Activated T-cell treated with anti-CD3 and anti-CD28 coated beads, Interleukin-2, amount 50 U/mL, for 24 hours (primary cell): Measurements from ENCODE around the gene CCDC89.

Source experiments
- DNase-seq: peaks from one replicate; pipeline ENCODE4 v3.0.0-alpha.2; 2020
- H3K27ac Mint-ChIP-seq: 2 replicates; pipeline ENCODE4 v1.8.0; 2020; ENCODE audit warnings: mild to moderate bottlenecking, mixed read lengths
- H3K27me3 Mint-ChIP-seq: 2 replicates; pipeline ENCODE4 v1.8.0; 2020; ENCODE audit warnings: mixed read lengths
- H3K36me3 Mint-ChIP-seq: 2 replicates; pipeline ENCODE4 v1.8.0; 2020; ENCODE audit warnings: low read depth, mixed read lengths
- H3K4me1 Mint-ChIP-seq: 2 replicates; pipeline ENCODE4 v1.8.0; 2020; ENCODE audit warnings: low read depth, mixed read lengths
- H3K4me3 Mint-ChIP-seq: 2 replicates; pipeline ENCODE4 v1.8.0; 2020; ENCODE audit warnings: mild to moderate bottlenecking, moderate library complexity, mixed read lengths
- H3K9me3 Mint-ChIP-seq: 2 replicates; pipeline ENCODE4 v1.8.0; 2020; ENCODE audit warnings: mixed read lengths

The CCDC89 gene

DNA sequence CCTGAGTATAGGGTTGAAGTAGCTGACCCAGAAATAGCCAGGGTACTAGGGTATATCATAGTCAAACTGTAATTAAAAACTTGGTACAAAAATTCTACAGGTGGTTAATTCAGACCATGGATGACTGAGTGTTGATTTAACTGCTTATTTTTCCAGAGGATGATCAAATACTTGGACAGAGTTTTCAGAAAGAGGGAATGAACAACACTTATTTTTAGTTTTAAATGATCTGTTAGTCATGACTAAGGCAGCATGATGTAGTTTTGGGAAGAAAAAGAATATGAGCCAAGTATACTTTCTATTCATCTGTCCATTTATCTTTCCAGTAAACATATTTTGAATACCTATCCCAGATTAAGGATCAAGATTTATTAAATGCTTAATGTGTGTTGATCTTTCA is 19.8 kb upstream of the CCDC89 start:
- peaks cover 4% of the 10 kb centered on the region for H3K36me3 Mint-ChIP-seq
- no peaks in the 10 kb centered on the region for H3K27me3 Mint-ChIP-seq
- H3K4me3 Mint-ChIP-seq, result no peak overlapping the region
- no peaks in the 10 kb centered on the region for H3K9me3 Mint-ChIP-seq
- no peak for DNase-seq
- H3K4me1 Mint-ChIP-seq, result peaks cover 2% of the 10 kb centered on the region
- H3K27ac Mint-ChIP-seq, result no peak overlapping the region

DNA sequence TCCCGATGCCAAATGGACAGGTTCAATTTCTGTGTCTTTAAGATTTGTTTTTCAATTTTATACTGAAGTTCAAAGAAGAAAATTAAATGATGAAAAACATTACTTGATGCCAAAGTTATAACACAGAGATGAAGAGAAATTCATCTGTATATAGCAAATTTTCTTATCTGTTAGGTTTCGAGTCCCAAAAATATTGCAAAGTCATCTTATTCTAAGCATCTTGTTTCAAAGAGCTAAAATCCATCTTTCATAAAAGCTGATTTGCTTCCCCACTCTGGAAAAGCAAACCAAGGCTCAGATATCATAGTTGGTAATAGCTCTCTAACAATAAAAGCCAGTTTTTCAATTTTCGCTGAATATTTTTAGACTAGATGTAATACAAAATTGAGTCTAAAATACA is 19.0 kb upstream of the CCDC89 start:
- Mint-ChIP-seq H3K27me3 (no peaks in the 10 kb centered on the region), H3K36me3 (peaks cover 4% of the 10 kb centered on the region), H3K4me1 (peaks cover 11% of the 10 kb centered on the region), H3K9me3 (no peaks in the 10 kb centered on the region), H3K4me3 (no peak overlapping the region), H3K27ac (no peak overlapping the region)
- no peak for DNase-seq

DNA sequence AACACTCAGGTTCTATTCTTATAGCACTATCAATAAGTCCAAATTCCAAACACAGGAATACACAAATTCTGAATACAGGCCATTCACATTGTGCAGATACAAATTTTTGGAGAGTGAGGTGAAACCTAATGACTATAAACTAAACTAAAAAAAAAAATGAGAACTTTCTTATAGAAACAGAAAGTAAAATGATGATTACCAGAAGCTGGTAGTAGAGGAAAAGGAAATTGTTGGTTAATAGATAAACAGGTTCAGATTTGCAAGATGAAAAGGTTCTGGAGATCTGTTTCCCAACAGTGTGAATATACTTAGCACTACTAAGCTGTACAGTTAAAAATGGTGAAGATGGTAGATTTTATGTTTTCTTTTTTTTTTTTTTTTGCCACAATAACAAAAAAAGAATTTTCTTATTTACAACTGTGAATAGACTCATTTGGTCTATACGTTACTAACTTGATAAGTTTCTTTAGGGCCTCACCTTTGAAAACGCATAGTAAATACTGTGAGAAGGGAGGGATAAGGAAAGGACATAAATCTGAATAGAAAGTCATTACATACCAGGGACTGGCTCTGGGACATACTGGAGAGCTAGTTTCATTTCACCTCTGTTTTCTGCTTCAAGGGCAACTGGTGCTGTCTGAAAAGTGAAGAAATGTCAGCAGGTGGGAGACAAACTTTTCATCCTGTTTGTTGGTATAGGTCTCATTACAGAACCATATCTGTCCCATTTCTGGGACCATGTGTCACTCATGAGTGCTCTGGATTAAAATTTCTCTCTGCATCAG is 14.2 kb upstream of the CCDC89 start:
- no peak for DNase-seq
- H3K9me3 Mint-ChIP-seq, result no peaks in the 10 kb centered on the region
- peak overlapping the region; percentile 36 for H3K4me3 Mint-ChIP-seq
- H3K4me1 Mint-ChIP-seq, result peaks cover 37% of the 10 kb centered on the region
- H3K27ac Mint-ChIP-seq, result peak overlapping the region; percentile 78
- H3K36me3 Mint-ChIP-seq, result peaks cover 6% of the 10 kb centered on the region
- H3K27me3 Mint-ChIP-seq, result no peaks in the 10 kb centered on the region

DNA sequence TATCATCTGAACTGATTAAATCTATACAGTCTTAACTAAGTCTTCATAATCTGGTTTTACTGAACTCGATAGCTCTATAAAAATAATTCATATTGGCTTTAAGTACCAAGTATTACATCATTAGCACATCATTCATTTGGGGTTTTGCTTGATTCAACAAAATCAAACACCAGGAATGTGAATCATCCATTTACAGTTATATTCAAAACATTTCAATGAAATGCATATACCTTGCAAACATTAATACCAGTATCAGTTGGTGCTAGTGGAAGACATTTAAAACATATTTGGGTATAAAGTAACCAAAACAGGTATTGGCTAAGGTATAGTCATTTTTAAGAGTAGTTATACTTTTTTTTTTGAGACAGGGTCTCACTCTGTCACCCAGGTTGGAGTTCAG is 12.2 kb upstream of the CCDC89 start:
- Mint-ChIP-seq H3K27me3 (no peaks in the 10 kb centered on the region), H3K27ac (peak overlapping the region; percentile 16), H3K4me3 (no peak overlapping the region), H3K4me1 (peaks cover 40% of the 10 kb centered on the region), H3K9me3 (no peaks in the 10 kb centered on the region), H3K36me3 (peaks cover 3% of the 10 kb centered on the region)
- no peak for DNase-seq

DNA sequence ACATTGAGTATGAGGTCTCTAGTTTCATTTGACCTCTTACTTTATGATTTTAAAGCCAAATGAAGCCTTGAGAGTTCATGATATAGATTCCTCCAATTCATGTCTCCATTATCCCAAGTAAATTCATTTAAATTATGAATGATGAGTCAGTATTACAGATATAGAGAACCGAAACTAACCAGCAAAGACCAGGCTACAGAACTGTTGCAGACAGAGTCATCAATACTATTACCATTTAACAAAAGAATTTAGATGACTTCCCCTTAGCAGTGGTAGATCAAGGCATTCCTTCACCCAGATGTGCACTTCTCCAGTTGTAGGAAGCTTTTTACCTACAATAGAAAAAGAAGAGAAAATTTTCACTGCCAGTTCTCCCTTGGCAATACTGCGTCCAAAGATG is 11.8 kb upstream of the CCDC89 start:
- H3K27ac Mint-ChIP-seq, result no peak overlapping the region
- no peaks in the 10 kb centered on the region for H3K9me3 Mint-ChIP-seq
- H3K4me1 Mint-ChIP-seq, result peaks cover 40% of the 10 kb centered on the region
- no peaks in the 10 kb centered on the region for H3K27me3 Mint-ChIP-seq
- no peak for DNase-seq
- peaks cover 5% of the 10 kb centered on the region for H3K36me3 Mint-ChIP-seq
- no peak overlapping the region for H3K4me3 Mint-ChIP-seq

DNA sequence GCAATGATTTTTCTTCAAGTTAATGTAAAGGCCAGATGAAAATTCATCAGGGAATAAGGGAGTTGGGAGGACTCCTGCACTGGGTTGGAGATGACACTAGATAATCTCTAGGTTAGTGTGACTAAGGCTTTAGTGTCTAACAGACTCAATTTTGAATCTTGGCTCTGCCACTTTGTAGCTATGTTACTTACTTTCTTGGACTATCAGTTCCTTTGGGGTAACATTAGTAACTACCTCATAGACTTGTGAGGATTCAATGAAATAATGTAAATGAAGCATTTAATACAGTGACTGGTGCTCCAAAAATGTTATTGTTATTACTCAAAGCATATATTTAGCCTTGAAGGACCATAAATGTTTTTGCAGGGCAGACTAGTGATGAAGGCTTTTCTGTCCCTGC is 9.6 kb upstream of the CCDC89 start:
- Mint-ChIP-seq H3K4me3 (no peak overlapping the region), H3K27ac (no peak overlapping the region), H3K27me3 (no peaks in the 10 kb centered on the region), H3K9me3 (no peaks in the 10 kb centered on the region), H3K36me3 (peaks cover 5% of the 10 kb centered on the region), H3K4me1 (peaks cover 35% of the 10 kb centered on the region)
- DNase-seq, result no peak

DNA sequence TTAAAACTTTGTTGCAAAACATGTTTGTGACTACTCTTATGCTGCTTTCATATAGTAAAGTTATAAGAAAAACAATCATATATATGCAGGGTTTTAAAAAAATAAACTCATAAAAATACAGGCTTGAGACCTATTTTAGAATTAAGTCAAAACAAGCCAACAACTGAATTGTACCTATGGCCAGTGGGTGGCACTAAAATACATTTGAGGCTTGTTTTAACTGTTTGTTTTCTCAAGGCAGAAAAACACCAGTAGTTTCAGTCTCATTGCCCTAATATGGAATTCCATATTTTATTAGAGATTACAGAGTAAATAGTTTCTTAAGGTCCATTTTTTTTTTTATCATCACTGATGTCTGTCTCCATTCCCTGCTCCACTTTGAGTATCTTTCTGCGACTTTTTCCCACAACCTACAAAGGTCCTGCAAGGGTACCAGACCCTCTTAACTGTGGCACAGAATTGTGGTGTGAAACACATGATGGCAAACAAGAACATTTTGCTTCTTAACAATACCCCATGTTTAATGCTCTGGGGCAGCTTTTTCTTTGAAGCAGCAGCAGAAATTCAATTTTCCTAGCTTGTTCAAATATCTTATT is 8.5 kb upstream of the CCDC89 start:
- no peak for DNase-seq
- no peaks in the 10 kb centered on the region for H3K9me3 Mint-ChIP-seq
- H3K27ac Mint-ChIP-seq, result no peak overlapping the region
- no peak overlapping the region for H3K4me3 Mint-ChIP-seq
- peaks cover 24% of the 10 kb centered on the region for H3K4me1 Mint-ChIP-seq
- no peaks in the 10 kb centered on the region for H3K27me3 Mint-ChIP-seq
- H3K36me3 Mint-ChIP-seq, result peaks cover 5% of the 10 kb centered on the region

DNA sequence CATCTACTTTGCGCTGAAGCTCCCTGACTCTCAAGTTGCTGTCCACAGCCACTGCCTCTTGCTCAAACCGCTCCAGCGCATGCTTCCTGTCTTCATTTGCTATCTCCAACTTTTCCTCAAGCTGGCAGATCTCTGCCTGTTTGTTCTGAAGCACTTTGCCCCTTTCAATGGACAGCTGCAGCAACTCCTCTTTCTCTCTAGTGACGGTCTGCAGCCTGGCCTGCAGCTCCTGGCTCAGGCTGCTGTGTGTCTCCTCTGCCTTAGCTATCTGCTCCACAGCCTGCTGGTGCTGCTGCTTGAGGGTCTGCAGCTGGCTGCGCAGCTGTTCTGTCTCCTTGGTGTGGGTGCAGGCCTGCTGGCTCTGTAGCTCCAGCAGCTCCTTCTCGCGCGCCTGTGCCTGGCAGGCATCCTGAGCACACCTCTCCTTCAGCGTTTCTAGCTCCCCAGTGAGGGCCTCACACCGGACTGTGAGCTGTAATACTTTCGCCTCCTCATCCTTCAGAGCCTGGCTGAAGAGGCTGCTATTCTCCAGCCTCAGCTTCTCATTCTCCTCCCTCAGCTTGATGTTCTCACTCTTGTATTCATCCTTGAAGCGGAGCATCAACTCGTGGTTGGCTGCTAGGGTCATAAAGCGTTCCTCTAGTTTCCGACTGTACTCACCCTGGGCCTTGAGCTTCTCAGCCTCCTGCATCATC is 723 bp downstream of the CCDC89 start:
- Mint-ChIP-seq H3K4me1 (peaks cover 17% of the 10 kb centered on the region), H3K27me3 (no peaks in the 10 kb centered on the region), H3K27ac (no peak overlapping the region), H3K36me3 (no peaks in the 10 kb centered on the region), H3K9me3 (no peaks in the 10 kb centered on the region), H3K4me3 (no peak overlapping the region)
- DNase-seq, result no peak

DNA sequence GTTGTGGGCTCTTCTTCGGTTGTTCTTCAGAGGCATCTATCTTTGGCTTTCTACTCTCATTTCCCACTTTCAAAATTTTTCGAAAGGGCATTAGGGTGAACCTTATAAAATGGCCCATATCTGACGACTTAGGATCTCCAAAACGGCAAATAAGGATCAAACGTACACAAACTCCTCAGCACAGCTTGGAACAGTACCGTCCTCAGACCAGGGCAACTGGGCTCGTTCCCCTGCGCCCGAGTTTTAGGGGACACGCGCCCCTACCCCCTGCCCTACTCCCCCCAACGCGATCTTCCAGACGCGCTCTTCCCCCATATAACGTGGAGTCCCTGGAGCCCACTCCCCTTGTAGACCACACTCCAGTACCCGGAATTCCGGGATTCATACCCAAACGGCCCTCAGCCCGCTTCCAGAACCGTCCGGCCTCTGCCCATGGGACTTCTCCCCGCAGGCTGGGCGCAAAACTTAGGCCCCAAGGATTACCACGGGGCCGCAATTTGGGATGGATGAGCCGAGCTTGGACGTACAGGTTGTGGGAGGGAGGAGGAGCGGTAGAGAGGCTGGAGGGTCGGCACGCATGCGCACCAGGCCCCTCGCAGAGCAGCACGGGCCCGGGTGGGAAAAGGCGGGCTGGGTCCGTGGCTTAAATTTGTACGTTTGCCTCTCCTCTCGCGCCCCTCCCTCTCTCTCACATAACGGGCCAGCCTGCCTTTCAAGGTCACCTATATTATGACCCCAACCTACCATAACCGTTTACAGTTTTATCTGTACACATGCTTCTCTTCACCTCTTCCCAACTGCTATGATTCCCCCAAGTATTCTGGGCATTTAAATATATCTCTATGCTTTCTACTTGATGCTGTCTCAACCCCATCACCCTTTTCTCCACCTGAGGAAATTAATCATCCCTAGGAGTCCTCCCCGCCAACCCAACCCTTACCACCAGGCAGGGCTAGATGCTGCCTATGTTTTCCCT is 3.4 kb downstream of the CCDC89 start:
- Mint-ChIP-seq H3K9me3 (no peaks in the 10 kb centered on the region), H3K36me3 (no peaks in the 10 kb centered on the region), H3K27ac (peak overlapping the region; percentile 90), H3K27me3 (no peaks in the 10 kb centered on the region), H3K4me1 (peaks cover 17% of the 10 kb centered on the region), H3K4me3 (peak overlapping the region; percentile 78)
- DNase-seq, result peak; percentile 80

DNA sequence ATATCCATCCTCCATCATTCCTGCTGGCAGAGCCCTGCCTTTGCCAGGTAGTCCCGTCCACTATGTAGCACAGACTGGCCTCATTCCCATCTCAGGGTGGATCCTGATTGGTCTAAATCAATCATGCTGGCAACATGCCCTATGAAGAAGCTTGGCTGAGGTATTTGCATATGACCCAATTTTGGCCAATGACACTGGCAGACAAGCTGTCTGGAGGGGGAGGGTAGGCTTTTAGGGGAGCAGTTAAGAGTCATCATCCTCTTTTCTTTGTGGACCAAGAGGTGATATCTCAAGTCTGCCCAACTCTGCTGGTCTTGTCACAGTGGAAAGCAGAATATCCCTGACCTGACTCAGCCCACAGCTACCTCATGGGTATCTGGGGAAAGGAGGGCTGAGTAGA is 5.1 kb downstream of the CCDC89 start:
- no peak for DNase-seq
- H3K4me3 Mint-ChIP-seq, result no peak overlapping the region
- no peaks in the 10 kb centered on the region for H3K36me3 Mint-ChIP-seq
- no peak overlapping the region for H3K27ac Mint-ChIP-seq
- H3K9me3 Mint-ChIP-seq, result no peaks in the 10 kb centered on the region
- no peaks in the 10 kb centered on the region for H3K27me3 Mint-ChIP-seq
- peaks cover 17% of the 10 kb centered on the region for H3K4me1 Mint-ChIP-seq

DNA sequence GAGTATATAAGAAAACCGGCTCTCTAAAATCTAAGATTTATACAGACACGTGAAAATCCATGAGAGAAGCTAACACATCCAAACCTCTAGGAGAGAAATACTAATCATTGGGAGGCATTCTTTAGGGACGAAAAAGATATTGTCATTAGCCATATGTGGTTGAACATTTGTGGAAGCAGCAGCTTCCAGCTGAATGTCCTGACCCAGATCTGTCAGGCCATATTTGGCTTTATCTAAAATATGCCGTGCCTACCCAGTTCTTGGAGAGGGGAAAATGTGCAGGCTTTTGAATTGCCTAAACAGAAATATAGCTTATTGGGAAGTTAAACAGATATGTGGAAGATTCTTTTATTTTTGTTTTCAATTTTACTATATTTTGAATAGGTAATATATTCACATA is 6.4 kb downstream of the CCDC89 start:
- Mint-ChIP-seq H3K27me3 (no peaks in the 10 kb centered on the region), H3K4me1 (peaks cover 17% of the 10 kb centered on the region), H3K9me3 (no peaks in the 10 kb centered on the region), H3K27ac (no peak overlapping the region), H3K4me3 (no peak overlapping the region), H3K36me3 (no peaks in the 10 kb centered on the region)
- DNase-seq, result no peak

DNA sequence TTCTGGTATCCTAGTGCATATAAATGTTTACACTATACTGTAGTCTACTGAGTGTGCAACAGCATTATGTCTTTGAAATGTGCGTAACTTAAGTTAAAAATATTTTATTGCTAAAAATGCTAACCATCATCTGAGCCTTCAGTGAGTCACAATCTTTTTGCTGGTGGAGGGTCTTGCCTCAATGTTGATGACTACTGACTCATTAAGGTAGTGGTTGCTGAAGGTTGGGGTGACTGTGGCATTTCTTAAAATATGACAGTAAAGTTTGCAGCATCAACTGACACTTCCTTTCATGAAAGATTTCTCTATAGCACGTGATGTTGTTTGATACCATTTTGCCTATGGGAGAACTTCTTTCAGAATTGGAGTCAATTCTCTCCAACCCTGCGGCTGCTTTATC is 12.6 kb downstream of the CCDC89 start:
- no peak for DNase-seq
- no peak overlapping the region for H3K4me3 Mint-ChIP-seq
- no peaks in the 10 kb centered on the region for H3K27me3 Mint-ChIP-seq
- H3K4me1 Mint-ChIP-seq, result peaks cover 8% of the 10 kb centered on the region
- no peaks in the 10 kb centered on the region for H3K36me3 Mint-ChIP-seq
- H3K9me3 Mint-ChIP-seq, result no peaks in the 10 kb centered on the region
- no peak overlapping the region for H3K27ac Mint-ChIP-seq

DNA sequence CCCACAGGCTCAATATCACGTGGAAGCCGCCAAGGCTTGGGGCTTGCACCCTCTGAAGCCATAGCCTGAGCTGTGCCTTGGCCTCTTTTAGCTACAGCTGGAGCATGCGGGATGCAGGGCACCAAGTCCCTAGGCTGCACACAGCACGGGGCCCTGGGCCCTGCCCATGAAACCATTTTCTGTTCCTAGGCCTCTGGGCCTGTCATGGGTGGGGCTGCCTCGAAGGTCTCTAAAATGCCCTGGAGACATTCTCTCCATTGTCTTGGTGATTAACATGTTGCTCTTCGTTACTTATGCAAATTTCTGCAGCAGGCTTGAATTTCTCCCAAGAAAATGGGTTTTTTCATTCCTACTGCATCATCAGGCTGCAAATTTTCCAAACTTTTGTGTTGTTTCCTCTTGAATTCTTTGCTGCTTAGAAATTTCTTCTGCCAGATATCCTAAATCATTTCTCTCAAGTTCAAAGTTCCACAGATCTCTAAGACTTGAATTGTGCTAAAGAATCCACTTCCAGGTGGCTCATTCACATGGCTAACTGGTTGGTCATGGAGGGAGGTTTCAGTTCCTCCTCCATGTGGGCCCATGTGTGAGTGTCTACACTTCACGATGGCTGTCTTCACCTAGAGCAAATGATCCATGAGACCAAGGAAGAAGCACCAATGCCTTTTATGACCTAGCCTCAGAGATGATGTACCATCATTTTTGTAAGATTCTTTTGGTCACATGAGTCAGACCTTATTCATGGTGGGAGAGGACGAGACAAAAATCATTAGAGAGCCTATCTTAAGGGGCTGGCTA is 13.7 kb downstream of the CCDC89 start:
- Mint-ChIP-seq H3K36me3 (no peaks in the 10 kb centered on the region), H3K27me3 (no peaks in the 10 kb centered on the region), H3K9me3 (no peaks in the 10 kb centered on the region), H3K4me1 (peaks cover 8% of the 10 kb centered on the region), H3K27ac (no peak overlapping the region), H3K4me3 (no peak overlapping the region)
- DNase-seq, result no peak
